ENCODE measurements around the gene TIGD4.

Gene TIGD4

DNA sequence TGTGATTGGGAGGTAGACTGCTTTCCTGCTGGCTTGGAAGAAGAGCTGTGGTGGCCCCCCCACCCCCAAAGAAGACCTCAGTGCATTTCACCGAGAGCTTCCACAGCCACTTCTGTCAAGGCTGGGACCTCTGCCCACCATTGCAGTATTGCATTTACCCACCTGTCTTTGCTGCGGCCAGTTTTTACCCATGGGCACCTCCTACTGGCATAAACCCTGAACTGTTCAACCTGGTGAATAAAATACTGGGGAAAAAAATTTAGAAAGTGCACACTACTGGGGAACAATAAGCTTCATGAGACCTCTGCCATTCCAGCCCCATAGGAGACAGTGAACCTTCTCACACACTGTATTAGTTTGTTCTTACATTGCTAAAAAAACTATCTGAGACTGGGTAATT lies 40.5 kb upstream of the TIGD4 start:
- Histone ChIP-seq H3K36me3 (no peaks in the 10 kb centered on the region), H3K27ac (peak overlapping the region; percentile 84), H3K4me3 (ENCODE audit: low read depth in 1 of 2, low read length in 1 of 2) (peak overlapping the region in 1 of 2 experiments; percentile 12), H3K9me3 (no peaks in the 10 kb centered on the region), H3K4me1 (ENCODE audit: control insufficient read depth in 1 of 2, insufficient read depth in 1 of 2, low read depth in 1 of 2, low read length in 1 of 2) (peaks cover 58 to 59% of the 10 kb centered on the region in 2 experiments), H3K27me3 (no peaks in the 10 kb centered on the region)
- TF ChIP-seq CTCF (IDR thresholded peaks at IDR 0.05) = no peak

DNA sequence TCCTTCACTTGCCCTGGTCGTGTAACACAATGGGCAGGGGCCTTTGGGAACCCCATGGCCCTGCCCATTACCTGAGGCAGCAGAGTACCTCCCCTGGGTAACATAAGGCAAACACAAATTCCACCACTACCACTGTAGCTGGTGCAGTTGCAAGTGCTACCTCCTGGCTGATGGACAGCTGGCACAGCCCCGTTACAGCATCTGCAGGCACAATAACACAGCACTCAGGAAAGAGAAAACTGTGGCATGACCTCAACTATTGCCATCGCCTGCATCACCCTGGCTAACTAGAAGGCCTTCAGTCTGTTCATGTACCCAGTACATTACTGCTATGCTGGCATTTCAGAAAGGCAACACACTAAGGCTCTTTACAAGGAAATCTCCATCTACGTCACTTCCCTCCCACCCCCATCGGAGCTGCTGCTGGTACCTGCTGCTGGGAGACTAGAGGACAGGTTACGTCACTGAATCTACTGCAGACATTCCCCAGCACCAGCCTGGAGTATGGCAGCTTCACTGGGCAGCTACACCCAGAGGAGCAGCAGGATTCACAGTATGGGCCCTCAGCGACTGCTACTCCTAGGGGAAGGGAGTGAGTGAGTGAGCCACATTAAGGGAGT lies 39.6 kb upstream of the TIGD4 start:
- peaks cover 65 to 68% of the 10 kb centered on the region in 2 experiments for H3K4me1 ChIP-seq (ENCODE audit: control insufficient read depth in 1 of 2, insufficient read depth in 1 of 2, low read depth in 1 of 2, low read length in 1 of 2)
- no peaks in the 10 kb centered on the region for H3K9me3 ChIP-seq
- no peaks in the 10 kb centered on the region for H3K36me3 ChIP-seq
- H3K27ac ChIP-seq = peak overlapping the region; percentile 84
- H3K4me3 ChIP-seq (ENCODE audit: low read depth in 1 of 2, low read length in 1 of 2) = no peak overlapping the region
- no peaks in the 10 kb centered on the region for H3K27me3 ChIP-seq
- no peak for TF ChIP-seq CTCF (IDR thresholded peaks at IDR 0.05)

GRCh38 chr4:152817331-152817730 lies 37.8 kb upstream of the TIGD4 start:
- Histone ChIP-seq H3K4me1 (ENCODE audit: control insufficient read depth in 1 of 2, insufficient read depth in 1 of 2, low read depth in 1 of 2, low read length in 1 of 2) (peaks cover 65 to 75% of the 10 kb centered on the region in 2 experiments), H3K4me3 (ENCODE audit: low read depth in 1 of 2, low read length in 1 of 2) (peak overlapping the region in 1 of 2 experiments; percentile 44), H3K27me3 (no peaks in the 10 kb centered on the region), H3K9me3 (no peaks in the 10 kb centered on the region), H3K27ac (peak overlapping the region; percentile 84), H3K36me3 (no peaks in the 10 kb centered on the region)
- no peak for TF ChIP-seq CTCF (IDR thresholded peaks at IDR 0.05)

GRCh38 chr4:152815078-152815477 lies 35.5 kb upstream of the TIGD4 start:
- no peaks in the 10 kb centered on the region for H3K9me3 ChIP-seq
- no peaks in the 10 kb centered on the region for H3K27me3 ChIP-seq
- no peak overlapping the region for H3K4me3 ChIP-seq (ENCODE audit: low read depth in 1 of 2, low read length in 1 of 2)
- TF ChIP-seq CTCF (IDR thresholded peaks at IDR 0.05) = no peak
- H3K36me3 ChIP-seq = no peaks in the 10 kb centered on the region
- peak overlapping the region; percentile 58 for H3K27ac ChIP-seq
- H3K4me1 ChIP-seq (ENCODE audit: control insufficient read depth in 1 of 2, insufficient read depth in 1 of 2, low read depth in 1 of 2, low read length in 1 of 2) = peaks cover 56 to 64% of the 10 kb centered on the region in 2 experiments

DNA sequence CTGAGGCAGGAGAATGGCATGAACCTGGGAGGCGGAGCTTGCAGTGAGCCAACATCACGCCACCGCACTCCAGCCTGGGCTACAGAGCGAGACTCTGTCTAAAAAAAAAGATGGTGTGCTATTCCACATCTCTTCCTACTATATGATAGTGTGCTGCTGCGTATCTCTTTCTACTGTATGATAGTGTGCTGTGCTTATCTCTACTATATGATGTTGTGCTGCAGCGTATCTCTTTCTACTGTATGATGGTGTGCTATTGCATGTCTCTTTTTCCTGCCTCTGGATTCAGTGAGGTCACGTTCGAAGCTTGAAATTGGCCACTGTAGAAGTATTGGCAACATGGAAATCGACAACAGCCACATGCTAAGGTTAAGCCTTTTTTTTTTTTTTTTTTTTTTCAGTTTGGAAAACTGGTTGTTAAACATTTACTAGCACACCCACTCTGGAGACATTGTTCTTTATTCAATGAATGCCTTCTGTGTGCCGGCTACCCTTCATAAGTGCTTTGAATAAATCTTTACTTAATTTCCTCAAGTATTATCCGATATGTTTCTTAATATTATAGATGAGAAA lies 31.3 kb upstream of the TIGD4 start:
- TF ChIP-seq CTCF (IDR thresholded peaks at IDR 0.05) = no peak
- H3K27ac ChIP-seq = no peak overlapping the region
- H3K36me3 ChIP-seq = no peaks in the 10 kb centered on the region
- no peaks in the 10 kb centered on the region for H3K9me3 ChIP-seq
- no peaks in the 10 kb centered on the region for H3K27me3 ChIP-seq
- H3K4me3 ChIP-seq (ENCODE audit: low read depth in 1 of 2, low read length in 1 of 2) = no peak overlapping the region
- H3K4me1 ChIP-seq (ENCODE audit: control insufficient read depth in 1 of 2, insufficient read depth in 1 of 2, low read depth in 1 of 2, low read length in 1 of 2) = peaks cover 13 to 22% of the 10 kb centered on the region in 2 experiments

Data from neutrophil (primary cell).